Mesodermal cell (in vitro differentiated cells): ENCODE data around the gene SHMT1.
"Not testable (repeated sequence)": the region's sequence is repeated elsewhere in the genome, so short reads cannot be mapped to it uniquely, and the experiment has no call there.

Experiments used
- H3K27ac ChIP-seq: 2 replicates; pipeline ENCODE4 v1.7.0; 2013; ENCODE audit warnings: mild to moderate bottlenecking, low read depth, low read length, moderate library complexity; ENCODE audit not compliant: severe bottlenecking
- H3K36me3 ChIP-seq: 2 replicates; pipeline ENCODE4 v1.7.1; 2013; ENCODE audit warnings: mild to moderate bottlenecking, low read length, moderate library complexity; ENCODE audit not compliant: control insufficient read depth, insufficient read depth
- H3K4me1 ChIP-seq: one replicate; pipeline ENCODE4 v1.7.1; 2013; ENCODE audit warnings: mild to moderate bottlenecking, low read length; ENCODE audit not compliant: insufficient read depth, control insufficient read depth, poor library complexity, severe bottlenecking
- H3K4me3 ChIP-seq: 2 replicates; pipeline ENCODE4 v1.7.0; 2013; ENCODE audit warnings: low read length, control low read depth, mild to moderate bottlenecking; ENCODE audit not compliant: insufficient read depth, poor library complexity, severe bottlenecking; ENCODE audit errors: extremely low read depth
- H3K9me3 ChIP-seq: 2 replicates; pipeline ENCODE4 v1.7.1; 2013; ENCODE audit warnings: mild to moderate bottlenecking, low read length, moderate library complexity; ENCODE audit not compliant: control insufficient read depth
- WGBS, 2 experiments: methylation state at CpG; one replicate each; pipeline ENCODE4 v1.1.5; 2013; ENCODE audit warnings: missing lambda C conversion rate in 2 of 2; ENCODE audit not compliant: insufficient coverage in 2 of 2; 5-methylcytosine and 5-hydroxymethylcytosine counted together

SHMT1 gene

GRCh38 chr17:18356624-18357023 is 6.7 kb downstream of the SHMT1 start:
- no peak overlapping the region for H3K27ac ChIP-seq
- WGBS, 2 experiments = 92 to 95% methylated on average over 8 to 10 of the region's 10 CpGs
- no peak overlapping the region for H3K4me3 ChIP-seq
- no peaks in the 10 kb centered on the region for H3K4me1 ChIP-seq
- H3K9me3 ChIP-seq = no peaks in the 10 kb centered on the region
- H3K36me3 ChIP-seq = peaks cover 50% of the 10 kb centered on the region

GRCh38 chr17:18353541-18353940 is 9.8 kb downstream of the SHMT1 start:
- no peak overlapping the region for H3K27ac ChIP-seq
- H3K4me1 ChIP-seq = no peaks in the 10 kb centered on the region
- WGBS, 2 experiments = 82 to 100% methylated on average over 3 to 4 of the region's 6 CpGs
- no peaks in the 10 kb centered on the region for H3K9me3 ChIP-seq
- H3K36me3 ChIP-seq = peaks cover 53% of the 10 kb centered on the region
- H3K4me3 ChIP-seq = no peak overlapping the region

GRCh38 chr17:18344021-18344420 is 19.3 kb downstream of the SHMT1 start:
- H3K27ac ChIP-seq = no peak overlapping the region
- H3K36me3 ChIP-seq = peaks cover 87% of the 10 kb centered on the region
- WGBS, 2 experiments = 96% methylated on average over 4 of the region's 5 CpGs

GRCh38 chr17:18339933-18340332 is 23.4 kb downstream of the SHMT1 start:
- Histone ChIP-seq H3K4me1 (no peaks in the 10 kb centered on the region), H3K4me3 (no peak overlapping the region), H3K9me3 (peaks cover 4% of the 10 kb centered on the region), H3K27ac (no peak overlapping the region), H3K36me3 (peaks cover 76% of the 10 kb centered on the region)
- WGBS, 2 experiments = 92 to 96% methylated on average over 13 of the region's 13 CpGs

More at GRCh38 chr17:18344021-18344420, 19.3 kb downstream of the SHMT1 start:
- H3K4me3 ChIP-seq = no peak overlapping the region
- H3K4me1 ChIP-seq = no peaks in the 10 kb centered on the region
- no peaks in the 10 kb centered on the region for H3K9me3 ChIP-seq

- H3K4me1 ChIP-seq, H3K9me3 ChIP-seq, H3K4me3 ChIP-seq, H3K27ac ChIP-seq: not testable (repeated sequence)
- WGBS, 2 experiments = 96 to 100% methylated on average over 7 to 9 of the region's 25 CpGs
- peaks cover 69% of the 10 kb centered on the region for H3K36me3 ChIP-seq
Observed at GRCh38 chr17:18338158-18338557, 25.2 kb downstream of the SHMT1 start.

GRCh38 chr17:18332909-18333489 is 30.4 kb downstream of the SHMT1 start:
- Histone ChIP-seq H3K36me3 (peaks cover 63% of the 10 kb centered on the region), H3K9me3 (peaks cover 4% of the 10 kb centered on the region), H3K27ac (no peak overlapping the region), H3K4me3 (no peak overlapping the region), H3K4me1 (no peaks in the 10 kb centered on the region)
- 81% methylated on average over 2 of the region's 4 CpGs; no CpG with 5 or more reads in 1 of the 2 experiments for WGBS, 2 experiments

GRCh38 chr17:18331879-18332278 is 31.5 kb downstream of the SHMT1 start:
- no peaks in the 10 kb centered on the region for H3K4me1 ChIP-seq
- no peaks in the 10 kb centered on the region for H3K9me3 ChIP-seq
- no peak overlapping the region for H3K27ac ChIP-seq
- H3K36me3 ChIP-seq = peaks cover 69% of the 10 kb centered on the region
- 93 to 94% methylated on average over 4 to 8 of the region's 9 CpGs for WGBS, 2 experiments
- no peak overlapping the region for H3K4me3 ChIP-seq

GRCh38 chr17:18328643-18329204 is 34.6 kb downstream of the SHMT1 start:
- Histone ChIP-seq H3K27ac (no peak overlapping the region), H3K4me1 (no peaks in the 10 kb centered on the region), H3K4me3 (no peak overlapping the region), H3K36me3 (peaks cover 68% of the 10 kb centered on the region), H3K9me3 (no peaks in the 10 kb centered on the region)
- WGBS, 2 experiments = 92 to 97% methylated on average over 8 of the region's 9 CpGs

- Histone ChIP-seq H3K4me3 (no peak overlapping the region), H3K9me3 (no peaks in the 10 kb centered on the region), H3K36me3 (peaks cover 72% of the 10 kb centered on the region), H3K4me1 (no peaks in the 10 kb centered on the region), H3K27ac (no peak overlapping the region)
- WGBS, 2 experiments = 93 to 99% methylated on average over 10 of the region's 10 CpGs
Observed at GRCh38 chr17:18327556-18327955, 35.8 kb downstream of the SHMT1 start.

- Histone ChIP-seq H3K9me3 (no peaks in the 10 kb centered on the region), H3K4me3 (no peak overlapping the region), H3K27ac (no peak overlapping the region), H3K36me3 (peaks cover 72% of the 10 kb centered on the region), H3K4me1 (no peaks in the 10 kb centered on the region)
- 90 to 100% methylated on average over 2 of the region's 2 CpGs for WGBS, 2 experiments
Observed at GRCh38 chr17:18327093-18327492, 36.3 kb downstream of the SHMT1 start.

GRCh38 chr17:18326572-18326971 is 36.8 kb downstream of the SHMT1 start:
- no peak overlapping the region for H3K4me3 ChIP-seq
- WGBS, 2 experiments = 94 to 96% methylated on average over 6 of the region's 6 CpGs
- H3K27ac ChIP-seq = peak overlapping the region; percentile 41
- no peaks in the 10 kb centered on the region for H3K9me3 ChIP-seq
- peaks cover 67% of the 10 kb centered on the region for H3K36me3 ChIP-seq
- no peaks in the 10 kb centered on the region for H3K4me1 ChIP-seq
